Activated CD8-positive, alpha-beta memory T cell treated with anti-CD3 and anti-CD28 coated beads, Interleukin-2, amount 50 U/mL, for 24 hours (primary cell): ENCODE measurements around the gene NOPCHAP1.

Experiments
- DNase-seq: peaks from one replicate; pipeline ENCODE4 v3.0.0-alpha.2; 2020; ENCODE audit errors: extremely low read depth

The NOPCHAP1 gene

DNA sequence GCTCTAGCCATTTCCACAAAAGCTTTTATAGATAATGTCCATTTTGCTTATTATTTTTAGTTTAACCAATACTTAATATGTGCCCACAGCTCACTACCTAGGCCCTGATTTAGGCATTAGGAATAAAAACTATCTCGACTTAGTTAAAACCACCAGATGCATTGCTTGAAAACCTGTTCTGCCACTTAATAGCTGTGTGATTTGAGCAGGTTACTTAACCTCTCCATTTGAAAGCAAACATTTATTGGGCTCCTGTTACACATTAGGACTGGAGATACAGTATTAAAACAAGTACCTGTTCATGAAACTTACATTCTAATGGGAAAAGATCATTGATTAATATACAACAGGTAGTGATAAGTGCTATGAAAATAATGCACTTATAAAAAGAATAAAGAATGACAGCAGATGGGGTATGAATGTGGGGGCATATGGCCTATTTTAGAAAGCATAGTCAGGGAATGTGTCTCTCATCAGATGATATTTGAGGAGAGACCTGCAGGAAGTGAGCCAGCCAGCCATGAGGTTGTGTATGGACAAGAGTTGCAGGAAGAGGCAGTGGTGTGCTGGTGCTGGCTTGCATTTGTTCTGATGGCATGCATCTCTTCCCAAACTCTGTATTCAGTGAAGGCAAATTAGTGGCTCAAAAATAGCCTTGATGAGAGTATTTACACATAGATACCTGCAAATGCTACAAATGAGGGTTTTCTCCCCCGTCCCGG lies 34.3 kb downstream of the NOPCHAP1 start:
- no peak for DNase-seq

DNA sequence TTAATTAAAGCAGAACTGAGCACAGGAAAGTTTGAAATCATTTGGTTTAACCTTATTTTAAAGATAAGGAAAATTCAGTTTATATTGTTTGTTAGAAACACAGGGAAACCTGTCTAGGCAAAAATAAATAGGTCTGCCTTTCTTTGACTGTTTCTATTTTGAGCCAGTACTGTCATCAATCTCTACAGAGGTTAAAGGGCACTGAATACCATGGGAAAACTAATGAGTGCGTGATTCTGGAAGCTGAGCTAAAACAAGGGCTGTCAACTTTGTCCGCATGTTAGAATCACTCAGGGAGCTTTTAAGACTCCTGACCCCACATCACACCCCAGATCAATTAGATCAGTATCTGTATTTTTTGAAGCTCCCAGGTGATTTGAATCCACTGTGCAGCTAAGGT lies 38.8 kb downstream of the NOPCHAP1 start:
- DNase-seq, result no peak

DNA sequence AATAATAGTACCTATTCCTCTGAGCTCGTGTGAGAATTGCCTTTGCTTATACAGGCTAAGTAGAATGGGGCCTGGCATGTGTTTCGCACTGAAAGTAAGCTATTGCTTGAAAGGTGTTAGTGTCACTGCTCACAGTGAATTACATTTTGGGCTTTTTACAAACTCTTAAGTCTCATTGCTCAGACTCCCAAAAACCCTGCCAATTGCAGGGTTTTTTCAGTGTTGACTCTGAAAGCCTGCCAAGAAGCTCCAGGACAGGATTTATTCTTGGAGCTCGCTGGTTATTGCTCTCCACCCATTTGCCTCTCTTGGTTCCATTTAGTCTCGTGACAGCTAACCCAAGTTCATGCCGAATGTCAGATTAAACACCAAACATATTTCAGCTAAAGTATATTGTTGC lies 39.8 kb downstream of the NOPCHAP1 start:
- no peak for DNase-seq

DNA sequence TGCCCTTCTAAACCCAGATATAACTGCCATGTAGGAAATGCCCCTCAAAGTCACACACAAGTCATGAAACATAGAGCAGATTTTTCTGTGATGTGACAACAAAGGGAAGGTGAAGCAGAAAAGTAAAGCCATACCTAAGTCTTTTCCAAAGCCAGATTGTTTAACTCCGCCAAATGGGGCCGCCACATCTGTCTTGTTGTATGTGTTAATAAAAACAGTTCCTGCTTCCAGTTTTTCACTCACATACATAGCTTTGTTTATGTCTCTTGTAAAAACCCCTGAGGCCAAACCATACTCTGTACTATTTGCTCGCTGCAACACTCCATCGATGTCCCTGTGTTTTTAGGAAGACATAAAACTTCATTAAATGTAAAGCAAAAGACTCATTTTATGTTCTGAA lies 40.3 kb downstream of the NOPCHAP1 start:
- no peak for DNase-seq

- no peak for DNase-seq
Measured at GRCh38 chr12:105030820-105031807, 45.0 kb downstream of the NOPCHAP1 start.

DNA sequence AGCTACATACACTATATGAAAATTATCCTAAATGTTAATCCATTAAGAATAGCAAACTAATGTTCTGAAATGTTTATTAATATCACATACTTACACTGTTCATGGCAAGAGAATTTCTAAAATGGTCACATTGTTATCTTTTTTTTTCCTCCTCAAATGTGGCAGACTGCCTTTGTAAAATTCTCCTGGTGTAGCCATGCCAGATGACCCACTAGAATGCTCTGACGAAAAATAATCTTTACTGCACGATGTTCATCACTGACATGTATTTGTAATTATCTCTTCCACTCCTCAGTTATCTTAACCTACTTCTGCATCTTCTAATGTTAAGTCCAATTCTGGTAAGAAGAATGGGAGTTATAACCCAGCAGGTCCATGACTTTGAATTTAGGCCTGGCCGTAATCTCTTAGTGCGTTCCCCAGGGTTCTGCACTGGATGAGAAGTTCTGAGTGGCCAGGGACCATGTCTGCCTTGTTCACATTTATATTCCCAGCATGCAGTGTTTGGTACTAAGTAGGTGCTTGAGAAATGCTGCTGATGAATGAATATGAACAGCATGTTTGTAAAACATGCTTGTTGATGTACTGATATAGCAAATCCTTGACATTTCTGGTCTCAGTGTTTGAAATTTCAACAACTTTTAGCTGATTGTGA lies 46.7 kb downstream of the NOPCHAP1 start:
- DNase-seq, result no peak

DNA sequence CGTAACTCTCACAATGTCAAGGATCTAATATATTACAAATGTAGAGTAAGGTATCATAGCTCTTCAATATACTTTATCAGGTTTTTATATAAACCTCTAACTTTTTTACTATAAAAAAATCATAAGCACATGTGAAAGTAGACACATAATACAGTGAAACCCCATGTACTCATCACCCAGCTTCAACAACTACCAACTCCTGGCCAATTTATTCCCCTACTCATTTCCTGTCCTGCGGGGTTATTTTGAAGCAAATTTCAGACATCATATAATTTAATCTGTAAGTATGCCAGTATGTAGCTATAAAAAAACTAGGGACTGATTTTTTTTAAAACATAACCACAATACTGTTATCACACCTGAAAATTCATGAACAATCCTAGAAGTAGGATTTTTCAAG lies 47.7 kb downstream of the NOPCHAP1 start:
- no peak for DNase-seq
